Liver (tissue), 9 donors: ENCODE measurements around the gene IFNA16. TPM values are rescaled to one million over a fixed set of nuclear protein-coding genes. Genes with fewer than 3 reads are reported as not detected.
"Not testable (repeated sequence)": the region's sequence is repeated elsewhere in the genome, so short reads cannot be mapped to it uniquely, and the experiment has no call there.

ENCODE experiments used
- DNase-seq: peaks from one replicate; pipeline ENCODE4 v3.0.0-alpha.2; 2017; ENCODE audit warnings: low spot score
- H3K27ac ChIP-seq, 2 donors: one replicate each; pipeline ENCODE4 v1.7.0; 2013; ENCODE audit warnings: inconsistent platforms in 2 of 2, low read length in 2 of 2, control low read depth in 1 of 2, low read depth in 1 of 2, mild to moderate bottlenecking in 1 of 2
- H3K27me3 ChIP-seq, 4 donors: one replicate each; pipeline versions ENCODE4 v1.6.1 to v1.7.0; 2013; ENCODE audit warnings: low read length in 3 of 4, inconsistent platforms in 1 of 4, mild to moderate bottlenecking in 1 of 4, moderate library complexity in 1 of 4; ENCODE audit not compliant: control insufficient read depth in 4 of 4, insufficient read depth in 4 of 4
- H3K36me3 ChIP-seq, 4 donors: one replicate each; pipeline versions ENCODE4 v1.6.1 to v1.7.0; 2013; ENCODE audit warnings: low read length in 3 of 4, mild to moderate bottlenecking in 3 of 4, low read depth in 1 of 4, moderate library complexity in 1 of 4; ENCODE audit not compliant: control insufficient read depth in 4 of 4, insufficient read depth in 3 of 4
- H3K4me1 ChIP-seq, 4 donors: one replicate each; pipeline versions ENCODE4 v1.6.1 to v1.7.0; 2013; ENCODE audit warnings: low read length in 3 of 4, mild to moderate bottlenecking in 3 of 4, moderate library complexity in 1 of 4; ENCODE audit not compliant: control insufficient read depth in 4 of 4, insufficient read depth in 4 of 4
- H3K4me3 ChIP-seq, 3 donors: one replicate each; pipeline versions ENCODE4 v1.6.1 to v1.7.0; 2013; ENCODE audit warnings: low read length in 3 of 3, control low read depth in 1 of 3, low read depth in 1 of 3, mild to moderate bottlenecking in 1 of 3
- H3K9ac ChIP-seq, 2 donors: one replicate each; pipeline ENCODE4 v1.7.0; 2013; ENCODE audit warnings: low read length in 2 of 2, mild to moderate bottlenecking in 2 of 2, moderate library complexity in 2 of 2, control low read depth in 1 of 2, low read depth in 1 of 2
- H3K9me3 ChIP-seq, 4 donors: one replicate each; pipeline versions ENCODE4 v1.6.1 to v1.7.0; 2013; ENCODE audit warnings: low read length in 3 of 4; ENCODE audit not compliant: control insufficient read depth in 4 of 4
- FOXA2 ChIP-seq: IDR thresholded peaks from 2 replicates; pipeline ENCODE4 v1.6.1; 2016; ENCODE audit warnings: antibody characterized with exemption
- GABPA ChIP-seq, 2 donors: IDR thresholded peaks in 1 of 2; conservative IDR thresholded peaks in 1 of 2; 2 replicates each; pipeline ENCODE4 v1.6.1; 2016; ENCODE audit warnings: antibody characterized with exemption in 2 of 2, mild to moderate bottlenecking in 1 of 2, moderate library complexity in 1 of 2
- HNF4A ChIP-seq, 2 donors: conservative IDR thresholded peaks; 2 replicates each; pipeline ENCODE4 v1.6.1; 2016; ENCODE audit warnings: antibody characterized with exemption in 2 of 2, mild to moderate bottlenecking in 2 of 2
- HNF4G ChIP-seq: IDR thresholded peaks from 2 replicates; pipeline ENCODE4 v1.6.1; 2016; ENCODE audit warnings: antibody characterized with exemption
- JUND ChIP-seq, 2 donors: IDR thresholded peaks; 2 replicates each; pipeline ENCODE4 v1.6.1; 2016; ENCODE audit warnings: antibody characterized with exemption in 2 of 2
- NR2F2 ChIP-seq: IDR thresholded peaks from 2 replicates; pipeline ENCODE4 v1.6.1; 2016; ENCODE audit warnings: antibody characterized with exemption
- RAD21 ChIP-seq, 2 donors: IDR thresholded peaks; 2 replicates each; pipeline ENCODE4 v1.6.1; 2016; ENCODE audit warnings: antibody characterized with exemption in 2 of 2, mild to moderate bottlenecking in 2 of 2
- RXRA ChIP-seq, 2 donors: IDR thresholded peaks; 2 replicates each; pipeline ENCODE4 v1.6.1; 2017 to 2018; ENCODE audit warnings: antibody characterized with exemption in 2 of 2, mild to moderate bottlenecking in 1 of 2
- TAF1 ChIP-seq: conservative IDR thresholded peaks from 2 replicates; pipeline ENCODE4 v1.6.1; 2016; ENCODE audit warnings: antibody characterized with exemption, mild to moderate bottlenecking
- WGBS: extraction: QIAGEN DNeasy Blood & Tissue Kit; methylation state at CpG from one replicate; pipeline ENCODE4 v1.1.7; 2013; 5-methylcytosine and 5-hydroxymethylcytosine counted together
- polyA plus RNA-seq, 2 donors: library from polyadenylated mRNA; stranded (reverse) in 1 of 2; unstranded in 1 of 2; fragments of 200-250 nt in 1 of 2; fragments of >200 nt in 1 of 2; fragmentation: Nextera tagmentation in 1 of 2; extraction: Ambion mirVana in 1 of 2; gene quantifications; one replicate each; pipeline versions ENCODE4 v1.2.1 to v1.2.3, GENCODE V29; 2013 to 2015
- total RNA-seq, 2 donors: library from RNA; depleted of rRNA; stranded (reverse); fragments of >200 nt; gene quantifications; one replicate each; pipeline ENCODE4 v1.2.3, GENCODE V29; 2014
- TF ChIP-seq, protein P1 (sequence below): IDR thresholded peaks from 2 replicates; pipeline ENCODE4 v1.6.1; 2016; ENCODE audit warnings: antibody characterized with exemption, mild to moderate bottlenecking
- TF ChIP-seq, protein P2 (sequence below): IDR thresholded peaks from 2 replicates; pipeline ENCODE4 v1.6.1; 2016; ENCODE audit warnings: antibody characterized with exemption
- TF ChIP-seq, protein P3 (sequence below): IDR thresholded peaks from 2 replicates; pipeline ENCODE4 v1.6.1; 2016; ENCODE audit warnings: antibody characterized with exemption
- TF ChIP-seq, protein P4 (sequence below): fragments of 150-350 bp; IDR thresholded peaks from 2 replicates; pipeline ENCODE4 v1.5.1; 2017; ENCODE audit warnings: improper control_type of control experiment, low read depth, low read length; ENCODE audit not compliant: missing input control
- donor health status: healthy.
- donor health status: healthy.
- donor health status: healthy.
- donor health status: healthy.
- donor health status: healthy.

Gene IFNA16
- total and polyA plus RNA-seq, 4 donors = not detected

DNA sequence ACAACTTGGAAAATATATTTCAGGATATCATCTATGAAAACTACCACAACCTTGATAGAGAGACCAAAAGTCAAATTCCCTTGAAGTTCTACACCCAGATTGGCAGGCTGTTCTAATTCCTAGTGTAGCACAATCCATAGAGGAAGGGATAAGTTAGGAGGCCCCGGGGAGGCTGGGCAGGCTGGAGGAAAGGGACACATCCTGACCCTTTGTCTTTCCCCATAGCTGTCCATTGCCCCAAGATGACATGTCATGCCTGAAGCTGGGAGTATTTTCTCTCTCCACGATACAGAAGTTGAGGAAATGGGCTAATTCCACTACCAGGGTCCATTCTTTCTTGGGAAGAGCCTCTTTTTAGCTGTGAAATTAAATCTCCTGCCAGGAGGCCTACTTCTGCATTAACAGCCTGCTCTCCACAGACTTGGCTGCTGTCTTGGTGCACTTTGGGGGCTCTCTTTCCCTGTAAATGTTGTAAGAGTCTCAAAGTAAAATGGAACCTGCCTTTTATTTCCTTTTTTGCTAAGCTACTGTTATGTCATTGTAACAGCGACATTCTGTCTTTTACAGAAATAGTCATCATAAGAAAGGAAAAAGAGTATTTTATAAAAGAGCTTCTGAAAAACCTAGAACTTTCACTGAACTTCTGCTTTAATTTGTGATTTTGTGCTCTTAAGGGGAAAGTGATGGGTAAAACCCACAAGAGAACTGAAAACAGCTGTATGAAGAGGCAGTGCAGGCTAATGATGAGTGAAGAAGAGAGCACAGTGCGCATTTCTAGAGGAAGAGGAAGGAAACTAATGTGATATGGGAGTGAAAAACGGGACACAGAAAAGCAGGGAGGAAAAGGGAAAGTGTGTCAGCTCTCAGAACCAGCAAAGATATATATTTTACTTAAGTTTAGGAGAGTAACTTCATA lies 3.4 kb downstream of the IFNA16 start:
- H3K4me1 ChIP-seq, H3K27ac ChIP-seq, H3K36me3 ChIP-seq, H3K9me3 ChIP-seq, H3K9ac ChIP-seq, DNase-seq, H3K4me3 ChIP-seq, H3K27me3 ChIP-seq: not testable (repeated sequence)
- WGBS = 41% methylated on average over 5 of the region's 5 CpGs
- peak in 1 of 2 donors; percentile 16 for TF ChIP-seq HNF4A (conservative IDR thresholded peaks at IDR 0.05)
- peak; percentile 27 to 36 for TF ChIP-seq RAD21 (IDR thresholded peaks at IDR 0.05)

DNA sequence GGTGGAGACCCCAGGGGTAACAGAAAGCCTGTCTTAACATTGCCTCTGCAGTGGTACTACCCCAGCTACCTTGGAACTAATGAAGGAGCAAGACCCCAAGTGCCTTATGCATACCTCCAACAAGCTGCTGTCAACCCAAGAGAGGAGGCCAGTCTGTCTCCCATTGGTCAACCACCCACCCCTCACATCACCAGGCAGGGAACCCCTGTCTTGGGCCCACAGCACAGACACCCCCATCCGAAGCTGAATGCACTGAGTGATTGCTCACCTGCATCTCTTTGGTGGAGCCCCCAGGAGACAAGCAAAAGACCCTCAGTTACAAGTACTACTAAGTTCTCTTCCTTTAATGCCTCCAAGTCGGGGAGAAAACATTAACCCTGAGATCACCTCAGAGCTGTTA lies 5.0 kb downstream of the IFNA16 start:
- WGBS = 63% methylated on average over 2 of the region's 2 CpGs
- not testable (repeated sequence) for H3K4me1 ChIP-seq, H3K36me3 ChIP-seq, H3K27ac ChIP-seq, H3K4me3 ChIP-seq, H3K27me3 ChIP-seq, DNase-seq, H3K9ac ChIP-seq, H3K9me3 ChIP-seq

DNA sequence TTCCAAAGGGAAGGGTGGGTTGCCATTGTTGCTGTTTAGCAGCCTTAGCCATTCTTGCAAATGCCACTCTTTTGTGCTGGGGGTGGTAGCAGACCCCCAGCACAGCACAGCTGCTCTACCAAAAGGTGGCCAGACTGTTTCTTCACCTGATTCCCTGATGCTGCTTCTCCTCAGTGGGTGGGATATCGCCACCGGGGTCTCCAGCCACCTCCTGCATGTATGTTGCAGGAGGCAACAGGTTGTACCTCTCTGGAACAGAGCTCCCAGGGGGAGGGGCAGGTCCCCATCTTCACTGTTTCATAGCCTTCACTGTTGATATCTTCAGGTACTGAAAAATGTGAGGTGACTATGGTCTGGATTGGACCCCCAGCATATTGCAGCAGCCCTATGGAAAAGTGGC lies 6.3 kb downstream of the IFNA16 start:
- 76% methylated on average over 2 of the region's 2 CpGs for WGBS
- H3K9me3 ChIP-seq, H3K9ac ChIP-seq, H3K4me3 ChIP-seq, DNase-seq, H3K27me3 ChIP-seq, H3K36me3 ChIP-seq, H3K4me1 ChIP-seq, H3K27ac ChIP-seq: not testable (repeated sequence)

DNA sequence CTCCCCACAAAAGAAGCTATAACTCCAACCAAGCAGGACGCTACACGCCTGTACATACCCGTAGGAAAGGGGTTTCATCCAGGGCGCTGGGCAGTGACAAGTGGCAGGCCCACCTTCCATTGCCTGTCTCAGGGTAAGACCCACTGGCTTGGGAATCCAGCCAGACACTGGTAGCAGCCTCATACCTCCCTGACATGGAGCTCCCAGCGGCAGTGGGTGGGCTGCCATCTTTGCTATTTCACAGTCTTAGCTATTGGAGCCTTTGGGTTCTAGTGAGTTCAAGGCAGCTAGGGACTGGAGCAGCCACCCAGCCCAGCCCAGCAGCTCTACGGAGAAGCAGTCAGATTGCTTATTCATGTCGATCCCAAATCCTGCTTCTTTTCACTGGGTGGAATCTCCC lies 6.8 kb downstream of the IFNA16 start:
- 91% methylated on average over 7 of the region's 7 CpGs for WGBS
- no peak overlapping the region for H3K9ac ChIP-seq
- no peak overlapping the region for H3K27ac ChIP-seq
- no peaks in the 10 kb centered on the region for H3K36me3 ChIP-seq
- no peak overlapping the region for H3K4me3 ChIP-seq
- TF ChIP-seq HNF4A (conservative IDR thresholded peaks at IDR 0.05) (no peak), RXRA (IDR thresholded peaks at IDR 0.05) (no peak), GABPA (IDR thresholded peaks at IDR 0.05 in 1 of 2, conservative IDR thresholded peaks at IDR 0.05 in 1 of 2) (no peak), HNF4G (no peak), FOXA2 (no peak), NR2F2 (no peak), JUND (IDR thresholded peaks at IDR 0.05) (no peak), TAF1 (no peak), RAD21 (IDR thresholded peaks at IDR 0.05) (no peak)
- TF ChIP-seq, protein P1, sequence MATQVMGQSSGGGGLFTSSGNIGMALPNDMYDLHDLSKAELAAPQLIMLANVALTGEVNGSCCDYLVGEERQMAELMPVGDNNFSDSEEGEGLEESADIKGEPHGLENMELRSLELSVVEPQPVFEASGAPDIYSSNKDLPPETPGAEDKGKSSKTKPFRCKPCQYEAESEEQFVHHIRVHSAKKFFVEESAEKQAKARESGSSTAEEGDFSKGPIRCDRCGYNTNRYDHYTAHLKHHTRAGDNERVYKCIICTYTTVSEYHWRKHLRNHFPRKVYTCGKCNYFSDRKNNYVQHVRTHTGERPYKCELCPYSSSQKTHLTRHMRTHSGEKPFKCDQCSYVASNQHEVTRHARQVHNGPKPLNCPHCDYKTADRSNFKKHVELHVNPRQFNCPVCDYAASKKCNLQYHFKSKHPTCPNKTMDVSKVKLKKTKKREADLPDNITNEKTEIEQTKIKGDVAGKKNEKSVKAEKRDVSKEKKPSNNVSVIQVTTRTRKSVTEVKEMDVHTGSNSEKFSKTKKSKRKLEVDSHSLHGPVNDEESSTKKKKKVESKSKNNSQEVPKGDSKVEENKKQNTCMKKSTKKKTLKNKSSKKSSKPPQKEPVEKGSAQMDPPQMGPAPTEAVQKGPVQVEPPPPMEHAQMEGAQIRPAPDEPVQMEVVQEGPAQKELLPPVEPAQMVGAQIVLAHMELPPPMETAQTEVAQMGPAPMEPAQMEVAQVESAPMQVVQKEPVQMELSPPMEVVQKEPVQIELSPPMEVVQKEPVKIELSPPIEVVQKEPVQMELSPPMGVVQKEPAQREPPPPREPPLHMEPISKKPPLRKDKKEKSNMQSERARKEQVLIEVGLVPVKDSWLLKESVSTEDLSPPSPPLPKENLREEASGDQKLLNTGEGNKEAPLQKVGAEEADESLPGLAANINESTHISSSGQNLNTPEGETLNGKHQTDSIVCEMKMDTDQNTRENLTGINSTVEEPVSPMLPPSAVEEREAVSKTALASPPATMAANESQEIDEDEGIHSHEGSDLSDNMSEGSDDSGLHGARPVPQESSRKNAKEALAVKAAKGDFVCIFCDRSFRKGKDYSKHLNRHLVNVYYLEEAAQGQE = no peak
- TF ChIP-seq, protein P2, sequence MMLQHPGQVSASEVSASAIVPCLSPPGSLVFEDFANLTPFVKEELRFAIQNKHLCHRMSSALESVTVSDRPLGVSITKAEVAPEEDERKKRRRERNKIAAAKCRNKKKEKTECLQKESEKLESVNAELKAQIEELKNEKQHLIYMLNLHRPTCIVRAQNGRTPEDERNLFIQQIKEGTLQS = no peak
- TF ChIP-seq, protein P3, sequence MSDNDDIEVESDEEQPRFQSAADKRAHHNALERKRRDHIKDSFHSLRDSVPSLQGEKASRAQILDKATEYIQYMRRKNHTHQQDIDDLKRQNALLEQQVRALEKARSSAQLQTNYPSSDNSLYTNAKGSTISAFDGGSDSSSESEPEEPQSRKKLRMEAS = no peak
- TF ChIP-seq, protein P4, sequence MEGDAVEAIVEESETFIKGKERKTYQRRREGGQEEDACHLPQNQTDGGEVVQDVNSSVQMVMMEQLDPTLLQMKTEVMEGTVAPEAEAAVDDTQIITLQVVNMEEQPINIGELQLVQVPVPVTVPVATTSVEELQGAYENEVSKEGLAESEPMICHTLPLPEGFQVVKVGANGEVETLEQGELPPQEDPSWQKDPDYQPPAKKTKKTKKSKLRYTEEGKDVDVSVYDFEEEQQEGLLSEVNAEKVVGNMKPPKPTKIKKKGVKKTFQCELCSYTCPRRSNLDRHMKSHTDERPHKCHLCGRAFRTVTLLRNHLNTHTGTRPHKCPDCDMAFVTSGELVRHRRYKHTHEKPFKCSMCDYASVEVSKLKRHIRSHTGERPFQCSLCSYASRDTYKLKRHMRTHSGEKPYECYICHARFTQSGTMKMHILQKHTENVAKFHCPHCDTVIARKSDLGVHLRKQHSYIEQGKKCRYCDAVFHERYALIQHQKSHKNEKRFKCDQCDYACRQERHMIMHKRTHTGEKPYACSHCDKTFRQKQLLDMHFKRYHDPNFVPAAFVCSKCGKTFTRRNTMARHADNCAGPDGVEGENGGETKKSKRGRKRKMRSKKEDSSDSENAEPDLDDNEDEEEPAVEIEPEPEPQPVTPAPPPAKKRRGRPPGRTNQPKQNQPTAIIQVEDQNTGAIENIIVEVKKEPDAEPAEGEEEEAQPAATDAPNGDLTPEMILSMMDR = no peak
- no peaks in the 10 kb centered on the region for H3K4me1 ChIP-seq
- no peaks in the 10 kb centered on the region for H3K27me3 ChIP-seq
- H3K9me3 ChIP-seq = no peaks in the 10 kb centered on the region
- no peak for DNase-seq

DNA sequence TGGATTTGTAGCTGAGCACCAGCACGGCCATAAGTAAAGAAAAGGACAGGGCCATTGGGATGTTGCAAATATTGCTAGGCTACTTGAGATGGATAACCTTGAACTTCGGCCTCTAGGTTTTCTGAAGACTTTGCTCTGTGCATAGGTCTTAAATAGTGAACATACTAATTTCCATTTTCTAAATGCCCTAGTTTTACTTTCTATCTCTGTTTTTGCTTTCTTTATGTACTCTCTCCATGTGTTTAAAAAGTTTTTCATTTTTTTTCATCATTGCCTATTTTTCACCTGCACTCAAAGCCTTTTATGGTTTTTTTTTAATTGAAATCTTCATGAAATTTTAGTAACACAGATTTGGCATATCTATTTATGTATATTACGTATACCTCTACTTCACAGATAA lies 10.1 kb downstream of the IFNA16 start, which contains the start of gene IFNA10:
IFNA10 (minus strand) TSS at position 101 of the 400 bp plus-strand sequence; CDS start at position 55, 46 bp downstream.
- not testable (repeated sequence) for H3K9me3 ChIP-seq, DNase-seq, H3K27me3 ChIP-seq, H3K36me3 ChIP-seq, H3K9ac ChIP-seq, H3K4me1 ChIP-seq, H3K4me3 ChIP-seq, H3K27ac ChIP-seq
- WGBS = 68% methylated on average over 3 of the region's 3 CpGs
